ENCODE results near the gene RPLP2.
A peak's percentile ranks its signal among the peaks of the same experiment; 100 is the strongest.

Gene RPLP2

DNA sequence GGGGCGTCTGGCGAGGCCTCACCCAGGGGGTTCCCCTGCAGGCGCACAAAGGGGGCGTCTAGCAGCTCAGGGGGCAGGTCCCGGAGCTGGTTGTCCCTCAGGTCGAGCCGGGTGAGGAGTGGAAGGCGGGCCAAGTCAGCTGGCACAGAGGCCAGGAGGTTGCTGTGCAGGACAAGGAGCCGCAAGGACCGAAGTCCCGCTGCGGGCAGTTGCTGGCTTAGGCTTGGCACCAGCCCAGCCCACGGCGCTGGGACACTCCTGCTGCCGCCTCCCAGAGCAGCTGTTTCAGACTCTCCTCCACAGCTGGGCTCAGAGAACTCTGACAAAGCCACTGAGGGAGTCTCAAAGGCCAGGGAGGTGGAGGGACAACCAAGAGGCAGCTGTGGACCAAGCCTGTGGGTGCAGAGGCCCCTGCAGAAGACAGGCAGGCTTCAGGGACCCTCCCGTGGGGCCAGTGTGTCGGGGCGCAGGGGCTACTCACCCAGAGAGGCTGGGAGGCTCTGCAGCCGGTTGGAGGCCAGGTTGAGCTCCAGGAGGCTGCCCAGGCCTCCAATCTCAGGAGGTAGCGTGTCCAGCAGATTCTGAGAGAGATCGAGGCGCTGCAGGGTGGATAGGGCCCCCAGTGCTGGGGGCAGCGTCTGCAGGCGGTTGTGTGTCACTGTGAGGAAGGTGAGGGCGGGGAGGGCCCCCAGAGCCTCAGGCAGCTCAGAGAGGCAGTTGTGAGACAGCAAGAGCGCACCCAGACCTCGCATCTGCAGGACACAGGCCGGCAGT, 6.9 kb upstream of the RPLP2 start:
- no peak overlapping the region for H3K4me3 ChIP-seq (ENCODE audit: low read depth, low read length)

DNA sequence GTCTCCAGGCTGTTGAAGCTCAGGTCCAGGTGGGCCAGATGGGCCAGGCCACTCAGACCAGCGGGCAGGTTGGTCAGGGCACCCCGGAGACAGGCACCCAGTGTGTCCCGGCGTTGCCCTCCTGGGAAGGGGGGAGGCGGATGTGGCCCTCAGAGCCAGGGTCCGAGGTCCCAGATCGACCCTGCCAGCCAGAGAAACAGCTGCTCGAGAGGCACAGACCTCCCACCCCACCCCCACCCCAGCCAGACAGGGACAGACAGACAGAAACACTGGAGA, 6.4 kb upstream of the RPLP2 start:
- no peak overlapping the region for H3K4me3 ChIP-seq (ENCODE audit: low read depth, low read length)

DNA sequence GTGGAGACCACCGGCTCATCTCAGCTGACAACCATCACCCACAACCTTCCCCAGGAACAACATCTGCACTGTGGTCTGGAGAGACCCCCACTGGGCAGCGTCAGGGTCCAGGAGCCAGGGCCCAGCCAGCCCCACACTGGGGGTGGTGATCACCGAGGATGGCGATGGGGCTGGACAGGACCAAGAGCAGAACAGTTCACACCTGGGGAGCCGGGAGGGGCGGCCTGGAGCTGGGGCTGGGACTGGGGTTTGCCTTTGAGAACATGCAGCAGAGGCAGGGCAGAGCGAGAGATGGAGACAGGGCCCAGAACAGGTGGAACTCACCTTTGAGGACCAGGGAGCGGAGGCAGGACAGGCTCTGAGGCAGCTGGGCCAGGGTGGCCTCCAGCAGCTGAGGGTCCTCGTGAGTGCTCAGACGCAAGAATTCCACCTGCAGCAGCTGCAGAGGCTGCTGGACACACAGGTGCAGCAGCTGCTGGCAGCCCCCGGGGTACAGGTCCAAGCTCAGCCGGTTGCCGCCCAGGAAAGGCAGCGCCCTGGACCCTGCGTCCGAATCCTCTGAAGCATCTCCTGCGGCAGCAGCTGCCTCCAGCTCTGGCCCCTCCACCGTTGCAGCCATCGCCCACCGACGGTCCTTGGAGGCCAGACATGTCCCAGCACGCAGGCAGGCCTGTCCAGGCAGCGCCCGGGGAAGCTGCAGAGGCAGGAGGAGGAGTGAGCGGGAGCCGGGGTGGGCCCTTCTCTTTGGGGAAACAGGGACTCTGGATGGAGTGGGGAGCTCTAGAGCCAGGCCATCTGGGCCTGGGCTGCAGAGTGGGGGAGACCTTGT, 5.8 kb upstream of the RPLP2 start:
- peak overlapping the region; percentile 28 for H3K4me3 ChIP-seq (ENCODE audit: low read depth, low read length)

DNA sequence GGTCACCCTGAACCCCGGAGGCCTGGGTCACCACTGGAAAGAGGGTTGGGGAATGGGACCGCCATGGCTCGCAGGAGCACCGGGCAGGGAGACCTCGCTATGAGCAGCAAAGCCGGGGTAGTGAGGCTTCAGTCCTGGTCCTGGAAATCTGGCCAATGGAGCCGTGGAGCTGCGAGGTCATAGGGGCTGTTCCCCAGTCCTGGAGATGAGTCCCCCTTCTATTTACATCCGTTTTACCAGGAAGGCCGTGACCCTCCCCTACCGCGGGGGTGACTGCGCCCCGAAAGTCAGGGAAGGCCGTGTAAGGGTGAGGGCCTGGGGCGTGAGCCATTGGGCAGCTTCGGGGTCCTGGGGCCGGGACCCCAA, 5.2 kb upstream of the RPLP2 start:
- peak overlapping the region; percentile 28 for H3K4me3 ChIP-seq (ENCODE audit: low read depth, low read length)

DNA sequence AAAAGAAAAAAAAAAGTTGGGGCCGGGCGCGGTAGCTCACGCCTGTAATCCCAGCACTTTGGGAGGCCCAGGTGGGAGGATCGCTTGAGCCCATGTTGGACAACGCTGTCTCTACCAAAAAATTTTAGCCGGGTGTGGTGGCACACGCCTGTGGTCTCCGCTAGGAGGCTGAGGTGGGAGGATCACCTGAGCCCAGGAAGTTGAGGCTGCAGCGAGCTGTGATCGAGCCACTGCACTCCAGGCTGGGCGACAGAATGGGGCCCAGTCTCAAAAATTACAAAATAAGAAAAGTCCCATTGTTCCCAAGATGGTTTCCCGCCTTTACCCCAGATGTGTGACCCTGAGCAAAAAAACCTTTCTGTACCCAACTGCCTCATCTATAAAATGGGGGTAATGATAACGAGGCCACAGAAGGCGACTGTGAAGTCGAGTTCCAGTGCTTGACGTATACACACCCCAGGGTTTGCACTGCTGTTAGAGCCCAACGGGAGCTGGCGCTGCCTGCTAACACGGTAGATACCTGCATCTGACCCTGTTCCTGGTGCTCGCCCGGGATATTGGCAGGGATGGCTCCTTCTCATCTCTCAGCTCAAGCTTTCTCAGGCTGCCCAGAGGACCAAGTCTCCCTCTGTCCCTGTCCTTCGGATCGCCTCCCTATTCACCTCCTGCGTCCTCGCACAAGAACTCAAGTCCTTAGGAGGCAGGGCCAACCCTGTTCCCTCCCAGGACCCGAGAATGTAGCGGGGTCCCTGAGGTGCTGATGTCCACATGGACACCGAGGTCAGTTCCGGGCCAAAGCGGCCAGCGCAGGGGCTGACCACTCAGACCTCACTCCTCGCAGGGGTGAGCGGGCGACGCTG, 1.1 kb upstream of the RPLP2 start:
- H3K4me3 ChIP-seq (ENCODE audit: low read depth, low read length) = peak overlapping the region; percentile 97

DNA sequence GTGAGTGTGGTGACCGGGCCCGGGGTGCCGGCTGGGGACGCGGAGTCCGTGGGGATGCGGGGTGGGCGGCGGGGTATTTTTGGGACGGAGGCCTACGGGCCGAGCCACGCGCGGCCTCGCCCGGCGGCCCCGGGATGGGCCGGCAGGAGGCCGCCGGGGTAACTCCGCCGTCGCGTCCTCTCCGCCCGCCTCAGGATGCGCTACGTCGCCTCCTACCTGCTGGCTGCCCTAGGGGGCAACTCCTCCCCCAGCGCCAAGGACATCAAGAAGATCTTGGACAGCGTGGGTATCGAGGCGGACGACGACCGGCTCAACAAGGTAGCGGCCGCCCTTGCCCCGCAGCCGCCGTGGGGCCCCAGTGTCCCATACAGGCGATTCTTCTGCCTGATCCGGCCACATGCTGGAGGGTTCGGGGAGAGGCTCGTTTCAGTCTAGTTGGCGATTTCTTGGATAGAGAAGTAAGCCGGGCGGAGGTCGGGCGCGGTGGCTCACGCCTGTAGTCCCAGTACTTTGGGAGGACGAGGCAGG, 337 bp downstream of the RPLP2 start:
- peak overlapping the region; percentile 97 for H3K4me3 ChIP-seq (ENCODE audit: low read depth, low read length)

DNA sequence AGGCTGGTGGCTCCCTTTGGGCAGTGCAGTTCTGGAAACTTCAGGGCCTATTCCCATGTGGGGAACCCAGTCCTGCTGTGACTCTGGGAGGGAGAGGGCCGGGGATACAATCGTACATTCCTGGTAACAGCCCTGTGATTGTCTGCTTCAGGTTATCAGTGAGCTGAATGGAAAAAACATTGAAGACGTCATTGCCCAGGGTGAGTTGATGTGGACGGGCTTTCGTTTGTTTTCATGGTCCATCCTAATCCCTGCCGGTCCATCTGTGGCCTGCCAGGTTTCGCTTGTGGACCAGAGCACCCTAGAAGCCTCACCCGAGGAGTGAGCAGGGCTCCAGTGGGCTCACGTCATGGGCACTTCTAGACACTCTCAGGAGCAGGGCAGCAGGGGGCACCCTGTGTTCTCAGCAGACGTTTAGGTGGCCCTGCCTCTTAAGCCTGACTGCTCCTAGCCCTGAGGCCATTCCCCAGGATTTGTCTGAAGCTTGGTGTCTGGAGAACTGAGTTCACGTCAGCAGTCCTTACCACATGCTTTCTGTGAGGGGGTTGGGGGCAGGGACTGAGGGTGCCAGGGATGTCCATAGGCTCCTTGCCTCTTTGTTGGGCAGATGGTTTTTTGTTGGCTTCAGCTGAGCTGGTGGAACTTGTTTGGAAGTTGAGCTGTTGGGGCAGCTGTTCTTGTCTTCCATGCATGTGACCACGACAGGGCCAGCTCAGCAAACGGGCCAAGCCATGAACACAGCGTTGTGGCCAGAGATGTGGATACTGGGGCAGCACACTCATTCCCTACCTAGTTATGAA, 1.9 kb downstream of the RPLP2 start:
- no peak overlapping the region for H3K4me3 ChIP-seq (ENCODE audit: low read depth, low read length)

DNA sequence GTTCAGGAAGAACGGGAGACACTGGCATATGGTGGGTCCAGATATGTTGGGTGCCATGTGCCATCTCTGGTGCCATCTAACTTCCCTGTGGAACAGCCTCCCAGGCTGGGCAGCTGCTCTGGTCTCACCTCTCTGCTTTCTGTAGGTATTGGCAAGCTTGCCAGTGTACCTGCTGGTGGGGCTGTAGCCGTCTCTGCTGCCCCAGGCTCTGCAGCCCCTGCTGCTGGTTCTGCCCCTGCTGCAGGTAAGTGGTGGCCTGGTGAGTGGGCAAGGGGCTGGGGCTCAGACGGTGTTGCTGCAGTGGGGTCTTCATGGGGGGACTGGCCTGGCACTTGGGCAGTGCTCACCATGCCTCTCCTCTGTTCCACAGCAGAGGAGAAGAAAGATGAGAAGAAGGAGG, 2.6 kb downstream of the RPLP2 start:
- no peak overlapping the region for H3K4me3 ChIP-seq (ENCODE audit: low read depth, low read length)

DNA sequence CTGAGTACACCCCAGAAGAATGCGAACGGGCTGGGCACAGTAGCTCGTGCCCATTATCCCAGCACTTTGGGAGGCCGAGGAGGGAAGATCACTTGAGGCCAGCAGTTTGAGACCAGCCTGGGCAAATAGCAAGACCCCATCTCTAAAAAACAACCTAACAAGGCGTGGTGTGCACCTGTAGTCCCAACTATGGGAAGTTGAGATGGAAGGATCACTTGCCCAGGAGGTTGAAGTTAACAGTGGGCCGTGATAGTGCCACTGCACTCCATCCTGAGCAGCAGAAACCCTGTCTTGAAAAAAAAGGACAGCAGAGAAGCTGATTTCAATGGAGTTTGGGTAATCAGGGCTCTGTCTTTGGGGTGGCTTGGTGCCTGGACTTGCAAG, 3.3 kb downstream of the RPLP2 start:
- no peak overlapping the region for H3K4me3 ChIP-seq (ENCODE audit: low read depth, low read length)

DNA sequence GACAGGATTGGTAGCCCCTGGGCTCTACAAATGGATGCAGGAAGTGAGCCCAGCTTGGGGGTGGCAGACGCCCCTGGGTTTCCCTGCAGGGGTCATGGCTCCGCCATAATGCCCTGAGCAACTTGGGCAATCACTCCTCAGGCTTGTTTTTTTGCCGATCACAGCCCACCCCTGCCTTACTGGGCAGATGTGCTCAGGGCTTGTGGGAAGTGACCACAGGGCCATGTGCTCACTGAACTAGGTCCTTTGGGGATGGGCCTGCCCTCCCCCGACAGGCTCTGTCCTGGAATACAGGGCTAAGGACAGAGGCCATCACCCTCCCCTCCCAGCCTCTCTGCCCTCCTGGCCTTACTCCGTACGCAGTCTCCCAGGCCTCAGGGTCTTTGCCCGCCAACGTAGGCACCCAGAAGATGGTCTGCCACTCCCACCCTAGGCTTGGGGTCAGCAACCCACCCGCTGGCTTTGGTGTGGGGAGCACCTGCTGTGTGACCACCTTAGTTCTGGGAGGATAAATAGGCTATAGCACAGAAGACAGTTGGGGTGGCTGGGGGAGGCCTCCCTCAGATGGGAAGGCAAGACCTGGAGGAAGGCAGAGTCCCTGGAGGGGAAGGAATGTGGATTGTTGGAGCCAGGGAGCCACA, 3.8 kb downstream of the RPLP2 start:
- H3K4me3 ChIP-seq (ENCODE audit: low read depth, low read length) = no peak overlapping the region

DNA sequence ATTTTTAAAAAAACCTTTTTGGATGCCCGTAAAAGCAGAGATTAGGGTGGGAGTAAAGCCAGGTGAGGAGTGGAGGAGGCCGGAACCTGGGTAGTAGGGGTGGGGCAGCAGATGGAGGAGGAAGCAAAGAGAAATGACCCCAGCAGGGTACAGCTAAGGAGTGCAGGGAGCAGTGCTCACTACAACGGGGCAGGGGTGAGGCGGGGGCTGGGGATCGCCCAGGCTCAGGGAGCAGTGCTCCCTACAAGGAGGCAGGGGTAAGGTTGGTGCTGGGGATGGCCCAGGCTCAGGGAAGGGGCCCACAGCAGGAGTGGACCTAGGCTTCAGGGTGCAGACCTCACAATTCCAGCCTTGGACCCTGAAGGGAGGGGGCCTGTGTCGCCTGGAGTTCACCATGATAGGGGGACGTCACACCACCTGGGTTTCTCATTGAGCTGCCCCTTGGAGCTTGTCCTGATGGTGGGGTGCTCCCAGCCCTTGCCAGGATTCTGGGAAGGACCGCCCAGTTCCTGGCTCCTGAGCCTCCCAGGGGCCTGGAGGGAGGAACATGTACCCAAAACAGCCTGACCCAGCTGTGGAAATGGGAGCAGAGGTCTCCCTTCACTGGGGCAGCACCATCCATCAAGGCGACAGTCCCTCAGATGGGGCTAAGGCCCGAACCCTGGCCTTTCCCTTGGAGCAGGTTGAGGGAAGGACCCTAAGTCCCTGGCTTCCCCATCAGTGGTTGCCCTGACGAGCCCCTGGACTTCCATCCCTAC, 6.1 kb downstream of the RPLP2 start:
- no peak overlapping the region for H3K4me3 ChIP-seq (ENCODE audit: low read depth, low read length)

DNA sequence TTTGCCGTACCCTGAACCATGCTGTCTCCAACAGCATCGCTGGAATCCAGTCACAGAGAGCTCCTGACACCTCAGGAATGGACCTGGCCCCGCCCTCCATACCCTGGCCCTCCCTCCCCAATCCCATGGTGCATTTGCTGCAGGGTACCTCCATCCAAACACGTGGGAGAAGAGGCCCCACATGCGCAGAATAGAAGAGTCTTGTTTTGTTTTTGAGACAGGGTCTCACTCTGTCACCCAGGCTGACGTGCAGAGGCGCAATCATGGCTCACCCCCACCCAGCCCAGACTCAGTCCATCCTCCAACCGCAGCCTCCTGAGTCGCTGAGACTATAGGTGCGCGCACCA, 6.6 kb downstream of the RPLP2 start:
- H3K4me3 ChIP-seq (ENCODE audit: low read depth, low read length) = no peak overlapping the region

DNA sequence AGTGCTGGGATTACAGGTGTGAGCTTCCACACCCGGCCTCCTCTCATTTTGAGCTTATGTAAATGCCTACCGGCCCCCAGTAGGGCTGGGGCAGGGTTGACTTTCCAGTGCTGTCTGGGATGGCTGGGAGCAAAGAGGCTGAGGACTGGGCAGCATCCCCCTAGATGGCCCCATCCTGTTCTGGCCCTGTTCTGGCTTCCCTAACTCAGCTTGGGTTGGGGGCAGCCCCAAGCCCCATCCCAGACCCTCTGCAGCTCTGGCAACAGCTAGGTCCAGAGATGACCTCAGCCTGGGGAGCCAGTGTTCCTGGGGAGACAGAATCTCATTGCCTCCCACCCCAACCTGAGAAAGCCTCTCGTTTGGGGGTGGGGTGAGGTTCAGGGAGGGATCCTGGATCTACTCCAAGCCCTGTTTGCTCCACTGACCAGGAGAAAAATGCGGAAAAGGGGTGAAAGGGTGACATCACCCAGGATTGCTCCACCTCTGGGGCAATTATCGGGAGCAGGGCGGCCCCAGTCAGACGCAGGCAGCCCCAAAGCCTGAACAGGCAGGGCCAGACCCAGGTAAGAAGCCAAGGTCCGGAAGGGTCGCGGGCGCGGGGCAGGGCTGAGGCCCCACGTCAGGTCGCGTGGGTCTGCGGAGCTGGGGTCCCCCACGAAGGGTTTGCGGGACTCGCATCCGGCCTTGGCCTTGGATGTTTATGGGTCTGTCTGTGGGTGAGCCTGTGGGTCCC, 8.8 kb downstream of the RPLP2 start, which contains the start of gene PNPLA2:
Gene PNPLA2, plus strand, starts transcription at position 519 of the 733 bp plus-strand sequence. CDS start 805 bp downstream, outside the sequence.
- H3K4me3 ChIP-seq (ENCODE audit: low read depth, low read length) = peak within 1 kb of the TSS; percentile 84

DNA sequence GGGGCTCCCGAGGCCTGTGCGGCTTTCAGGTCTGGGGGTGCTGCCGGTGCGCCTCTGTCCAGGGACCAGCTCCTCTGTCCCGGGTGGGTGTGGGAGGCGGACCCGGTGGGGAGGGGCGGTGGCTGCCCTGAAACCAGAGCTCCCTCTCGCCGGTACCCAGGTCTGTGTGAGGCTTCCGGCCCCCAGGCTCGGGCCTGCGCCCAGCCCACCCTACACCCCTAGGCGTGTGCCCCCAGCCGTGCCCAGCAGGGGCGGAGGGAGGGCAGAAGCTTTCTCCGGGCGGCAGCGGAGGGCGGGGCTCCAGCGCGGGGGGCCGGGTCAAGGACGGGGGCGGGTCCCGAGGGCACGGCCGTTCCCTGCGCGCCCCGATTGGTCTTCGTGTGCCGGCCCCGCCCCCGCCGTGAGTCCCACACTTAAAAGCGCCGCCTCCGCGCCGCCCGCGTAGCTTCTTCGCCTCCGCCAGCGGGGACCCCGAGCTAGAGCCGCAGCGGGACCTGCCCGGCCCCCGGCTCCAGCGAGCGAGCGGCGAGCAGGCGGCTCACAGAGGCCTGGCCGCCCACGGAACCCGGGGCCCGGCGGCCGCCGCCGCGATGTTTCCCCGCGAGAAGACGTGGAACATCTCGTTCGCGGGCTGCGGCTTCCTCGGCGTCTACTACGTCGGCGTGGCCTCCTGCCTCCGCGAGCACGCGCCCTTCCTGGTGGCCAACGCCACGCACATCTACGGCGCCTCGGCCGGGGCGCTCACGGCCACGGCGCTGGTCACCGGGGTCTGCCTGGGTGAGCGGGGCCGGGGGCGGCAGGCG, 9.6 kb downstream of the RPLP2 start:
- peak overlapping the region; percentile 84 for H3K4me3 ChIP-seq (ENCODE audit: low read depth, low read length)

DNA sequence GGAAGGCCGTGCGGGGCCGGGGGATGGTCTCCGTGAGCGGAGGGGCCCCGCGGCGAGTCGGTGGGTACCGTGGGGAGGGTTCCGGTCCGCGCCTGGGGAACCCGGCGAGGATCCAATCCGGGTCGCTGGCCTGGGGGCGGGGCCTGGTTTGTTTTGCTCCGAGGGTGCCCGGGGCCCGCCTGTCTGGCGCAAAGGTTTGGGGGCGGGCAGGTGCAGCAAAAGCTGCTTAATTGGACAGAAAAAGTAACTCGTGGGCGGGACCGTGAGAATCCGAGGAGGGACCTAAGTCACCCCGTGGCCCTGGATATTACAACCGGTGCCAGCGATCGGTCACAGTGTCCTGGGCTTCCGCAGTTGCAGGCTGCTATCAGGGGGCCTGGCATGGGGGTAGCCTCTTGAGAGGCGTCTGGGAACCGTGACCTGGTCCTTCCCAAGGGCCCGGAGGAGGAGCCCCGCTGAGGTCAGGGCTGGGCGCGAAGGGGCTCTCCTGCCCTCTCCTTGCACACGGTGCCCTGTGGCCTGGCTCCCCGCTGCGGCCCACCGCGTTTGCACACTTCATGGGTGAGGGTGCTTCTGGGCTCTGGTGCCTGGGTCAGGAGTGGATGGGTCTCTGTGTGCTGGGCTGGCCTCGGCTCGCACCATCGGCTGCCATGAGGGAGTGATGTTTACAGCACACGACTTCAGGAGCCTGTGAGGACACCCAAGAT, 10.3 kb downstream of the RPLP2 start:
- H3K4me3 ChIP-seq (ENCODE audit: low read depth, low read length) = peak overlapping the region; percentile 60

DNA sequence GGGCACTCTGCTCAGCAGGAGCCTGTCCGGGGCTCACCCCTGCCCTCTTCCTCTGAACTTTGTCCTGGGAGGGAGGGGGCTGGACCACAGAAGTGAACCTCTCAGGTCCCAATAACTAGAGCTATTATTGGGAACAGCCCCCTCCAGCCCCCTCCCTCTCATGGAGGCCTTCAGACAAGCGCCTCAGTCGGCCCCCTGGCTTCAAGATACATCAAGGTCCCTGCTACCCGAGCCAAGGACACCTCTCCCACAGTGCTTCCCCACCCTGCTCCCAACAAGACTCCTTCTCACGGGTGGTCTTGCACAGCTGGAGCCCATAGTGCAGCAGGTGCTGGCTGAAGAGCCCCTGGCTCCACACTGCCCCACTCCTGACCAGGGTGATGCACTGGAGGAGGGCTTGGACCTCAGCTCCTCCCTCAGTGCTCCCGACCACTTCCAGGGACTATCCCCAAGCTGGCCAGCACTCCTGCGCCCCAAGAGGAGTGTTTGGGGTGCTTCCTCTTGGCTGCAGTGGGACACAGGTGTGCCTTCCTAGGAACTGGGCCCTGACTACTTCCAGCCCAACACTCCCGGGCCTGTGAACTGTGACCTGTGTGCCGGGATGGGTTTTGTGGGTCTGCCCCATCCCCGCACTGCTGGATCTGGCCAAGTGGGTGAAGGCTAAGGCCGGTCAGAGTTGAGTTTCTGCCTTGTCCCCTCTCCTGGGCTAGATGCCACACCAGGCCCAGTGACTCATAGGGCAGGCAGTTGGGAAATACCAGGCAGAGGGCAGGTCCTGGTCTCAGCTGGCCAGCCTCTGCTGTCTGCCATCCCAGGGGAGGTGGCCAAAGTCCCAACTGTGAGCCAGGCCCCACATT, 11.1 kb downstream of the RPLP2 start:
- peak overlapping the region; percentile 60 for H3K4me3 ChIP-seq (ENCODE audit: low read depth, low read length)

Data from iPS-11a (cell line).